EL (cell line): ENCODE results near the gene TRABD2A.

Source experiments
- DNase-seq: peaks from one replicate; pipeline ENCODE4 v3.0.0-alpha.2; 2016

Gene TRABD2A

GRCh38 chr2:84847326-84848050 is 33.4 kb downstream of the TRABD2A start:
- no peak for DNase-seq

GRCh38 chr2:84846741-84847142 is 34.1 kb downstream of the TRABD2A start:
- DNase-seq: peak; percentile 22

- DNase-seq: no peak
These were observed 34.7 kb downstream of the TRABD2A start for GRCh38 chr2:84846041-84846663.

- DNase-seq: no peak
These were observed 36.7 kb downstream of the TRABD2A start for GRCh38 chr2:84844141-84844540.

GRCh38 chr2:84841577-84841976 is 39.3 kb downstream of the TRABD2A start:
- DNase-seq: no peak

- peak; percentile 49 for DNase-seq
These were observed 40.6 kb downstream of the TRABD2A start for GRCh38 chr2:84840306-84840705.

GRCh38 chr2:84839851-84840250 is 41.0 kb downstream of the TRABD2A start:
- DNase-seq: no peak

- DNase-seq: peak; percentile 60
These were observed 42.3 kb downstream of the TRABD2A start for GRCh38 chr2:84838434-84839145.

- DNase-seq: no peak
These were observed 44.7 kb downstream of the TRABD2A start for GRCh38 chr2:84836215-84836614.

GRCh38 chr2:84833481-84834150 is 47.3 kb downstream of the TRABD2A start:
- no peak for DNase-seq

- peak; percentile 54 for DNase-seq
These were observed 48.0 kb downstream of the TRABD2A start for GRCh38 chr2:84832772-84833461.

- no peak for DNase-seq
These were observed 50.0 kb downstream of the TRABD2A start for GRCh38 chr2:84830758-84831500.

- peak; percentile 36 for DNase-seq
These were observed 50.8 kb downstream of the TRABD2A start for GRCh38 chr2:84830095-84830494.

- no peak for DNase-seq
These were observed 51.2 kb downstream of the TRABD2A start for GRCh38 chr2:84829693-84830092.

GRCh38 chr2:84827978-84828575 is 52.8 kb downstream of the TRABD2A start:
- no peak for DNase-seq

- no peak for DNase-seq
These were observed 57.1 kb downstream of the TRABD2A start for GRCh38 chr2:84823788-84824187.

GRCh38 chr2:84823229-84823628 is 57.7 kb downstream of the TRABD2A start:
- DNase-seq: no peak

- no peak for DNase-seq
These were observed 59.1 kb downstream of the TRABD2A start for GRCh38 chr2:84821806-84822205.

GRCh38 chr2:84817239-84817655 is 63.6 kb downstream of the TRABD2A start:
- DNase-seq: no peak

GRCh38 chr2:84816426-84817026 is 64.4 kb downstream of the TRABD2A start:
- no peak for DNase-seq

GRCh38 chr2:84815146-84815545 is 65.7 kb downstream of the TRABD2A start:
- DNase-seq: peak; percentile 52
